Right ventricle myocardium superior (tissue), 1 donor: ENCODE measurements around the gene JAKMIP3. TPM values are rescaled to one million over a fixed set of nuclear protein-coding genes. Genes with fewer than 3 reads are reported as not detected.

ENCODE experiments used
- ATAC-seq: fragments of 200-7000 bp; cut with Tn5 transposase; one replicate; pipeline ENCODE4 v1.9.1; 2020; ENCODE audit warnings: mild to moderate bottlenecking; ENCODE audit not compliant: poor library complexity
- DNase-seq: peaks from one replicate; pipeline ENCODE4 v3.0.0-alpha.2; 2020
- intact Hi-C: fragments of 100-400 bp; cut with DNase I; formaldehyde crosslinking; loops from one replicate; pipeline ENCODE4 v1.11.2; 2022
- total RNA-seq: library from RNA; stranded (reverse); fragmentation: NEBNext Ultra II Directional; extraction: Animal tissue kit (Norgen Biotek cat#: 25700); gene quantifications from one replicate; pipeline ENCODE4 v1.2.1, GENCODE V29; 2021
- donor health status: DM: no; HTN: yes; CAD: no; lungs with severe emphysema.

JAKMIP3 gene
- total RNA-seq, 1 donor from 2014 or later: 1.5 TPM

- ATAC-seq: no peak
- intact Hi-C loops: no loop called here
These were observed 4.3 kb upstream of the JAKMIP3 start for GRCh38 chr10:132061465-132061864.

GRCh38 chr10:132062116-132062515 is 3.6 kb upstream of the JAKMIP3 start:
- ATAC-seq: no peak
- DNase-seq: no peak
- intact Hi-C loops: no loop called here

More at GRCh38 chr10:132061465-132061864, 4.3 kb upstream of the JAKMIP3 start:
- no peak for DNase-seq

GRCh38 chr10:132062641-132063390 is 2.9 kb upstream of the JAKMIP3 start:
- intact Hi-C loops: no loop called here
- ATAC-seq: no peak
- DNase-seq: no peak

GRCh38 chr10:132063432-132063831 is 2.3 kb upstream of the JAKMIP3 start:
- ATAC-seq: no peak

GRCh38 chr10:132064082-132064755 is 1.5 kb upstream of the JAKMIP3 start:
- intact Hi-C loops: no loop called here
- DNase-seq (no peak), ATAC-seq (peak; percentile 55)

More at GRCh38 chr10:132063432-132063831, 2.3 kb upstream of the JAKMIP3 start:
- intact Hi-C loops: no loop called here
- DNase-seq: no peak

GRCh38 chr10:132064771-132065437 is 842 bp upstream of the JAKMIP3 start:
- intact Hi-C loops: no loop called here
- ATAC-seq (peak; percentile 50), DNase-seq (no peak)

GRCh38 chr10:132066186-132066585 is 440 bp downstream of the JAKMIP3 start:
- intact Hi-C loops: no loop called here
- no peak for DNase-seq

GRCh38 chr10:132066812-132067211 is 1.1 kb downstream of the JAKMIP3 start:
- ATAC-seq (no peak), DNase-seq (no peak)
- intact Hi-C loops: no loop called here

More at GRCh38 chr10:132066186-132066585, 440 bp downstream of the JAKMIP3 start:
- no peak for ATAC-seq

GRCh38 chr10:132068431-132069121 is 2.8 kb downstream of the JAKMIP3 start:
- DNase-seq: no peak
- no peak for ATAC-seq
- intact Hi-C loops: no loop called here

GRCh38 chr10:132069122-132069848 is 3.5 kb downstream of the JAKMIP3 start:
- no peak for DNase-seq
- ATAC-seq: no peak
- intact Hi-C loops: no loop called here

GRCh38 chr10:132069849-132070182 is 4.1 kb downstream of the JAKMIP3 start:
- intact Hi-C loops: no loop called here
- DNase-seq (no peak), ATAC-seq (no peak)

- intact Hi-C loops: no loop called here
- ATAC-seq (no peak), DNase-seq (no peak)
These were observed 5.0 kb downstream of the JAKMIP3 start for GRCh38 chr10:132070724-132071123.

- no peak for DNase-seq
These were observed 5.9 kb downstream of the JAKMIP3 start for GRCh38 chr10:132071667-132072066.

GRCh38 chr10:132075909-132076577 is 10.3 kb downstream of the JAKMIP3 start:
- no peak for ATAC-seq
- intact Hi-C loops: no loop called here
- no peak for DNase-seq

More at GRCh38 chr10:132071667-132072066, 5.9 kb downstream of the JAKMIP3 start:
- intact Hi-C loops: no loop called here
- ATAC-seq: no peak

GRCh38 chr10:132076578-132077081 is 10.9 kb downstream of the JAKMIP3 start:
- no peak for ATAC-seq
- no peak for DNase-seq
- intact Hi-C loops: no loop called here

- intact Hi-C loops: no loop called here
These were observed 11.3 kb downstream of the JAKMIP3 start for GRCh38 chr10:132077091-132077490.

GRCh38 chr10:132078746-132079345 is 13.1 kb downstream of the JAKMIP3 start:
- intact Hi-C loops: no loop called here
- no peak for DNase-seq
- peak; percentile 86 for ATAC-seq

More at GRCh38 chr10:132077091-132077490, 11.3 kb downstream of the JAKMIP3 start:
- DNase-seq (no peak), ATAC-seq (no peak)
